Activated CD8-positive, alpha-beta T cell treated with anti-CD3 and anti-CD28 coated beads for 36 hours (primary cell): Measurements from ENCODE around the gene PLBD1. TPM values are rescaled to one million over a fixed set of nuclear protein-coding genes. Genes with fewer than 3 reads are reported as not detected.

Experiments
- ATAC-seq: fragments of 200-7000 bp; cut with Tn5 transposase; one replicate; pipeline ENCODE4 v1.10.0; 2021; ENCODE audit warnings: mild to moderate bottlenecking, moderate library complexity
- CTCF ChIA-PET: fragments of 350-600 bp; sonication (Branson Sonifier 250); formaldehyde crosslinking; loops from one replicate; lab custom pipeline; 2021; ENCODE audit warnings: antibody characterized with exemption; lab: Charles Lee
- POLR2A ChIA-PET: fragments of 350-600 bp; sonication (Branson Sonifier 250); formaldehyde crosslinking; loops from one replicate; lab custom pipeline; 2021; ENCODE audit warnings: antibody characterized with exemption; lab: Charles Lee
- DNase-seq: peaks from one replicate; pipeline ENCODE4 v3.0.0-alpha.2; 2020
- H3K27ac Mint-ChIP-seq: one replicate; pipeline ENCODE4 v1.8.0; 2021; ENCODE audit warnings: mild to moderate bottlenecking, mixed read lengths
- H3K27me3 Mint-ChIP-seq: one replicate; pipeline ENCODE4 v1.8.0; 2021; ENCODE audit warnings: mixed read lengths
- H3K36me3 Mint-ChIP-seq: one replicate; pipeline ENCODE4 v1.8.0; 2021; ENCODE audit warnings: low read depth, mixed read lengths
- H3K4me1 Mint-ChIP-seq: one replicate; pipeline ENCODE4 v1.8.0; 2021; ENCODE audit warnings: low read depth, mixed read lengths
- H3K4me3 Mint-ChIP-seq: one replicate; pipeline ENCODE4 v1.8.0; 2021; ENCODE audit warnings: mild to moderate bottlenecking, moderate library complexity, mixed read lengths
- H3K9me3 Mint-ChIP-seq: one replicate; pipeline ENCODE4 v1.8.0; 2021; ENCODE audit warnings: mixed read lengths
- intact Hi-C: fragments of 100-400 bp; cut with micrococcal nuclease; formaldehyde crosslinking; loops from one replicate; pipeline ENCODE4 v1.10.0; 2022
- total RNA-seq, 2 experiments: library from RNA; stranded (reverse); gene quantifications; one replicate each; pipeline ENCODE4 v1.2.3, GENCODE V29; 2021
- TF ChIP-seq, protein P1 (sequence below): fragments of 200-600 bp; IDR thresholded peaks from one replicate; pipeline ENCODE4 v1.8.0; 2022; ENCODE audit warnings: antibody characterized with exemption, mild to moderate bottlenecking

The PLBD1 gene, protein sequence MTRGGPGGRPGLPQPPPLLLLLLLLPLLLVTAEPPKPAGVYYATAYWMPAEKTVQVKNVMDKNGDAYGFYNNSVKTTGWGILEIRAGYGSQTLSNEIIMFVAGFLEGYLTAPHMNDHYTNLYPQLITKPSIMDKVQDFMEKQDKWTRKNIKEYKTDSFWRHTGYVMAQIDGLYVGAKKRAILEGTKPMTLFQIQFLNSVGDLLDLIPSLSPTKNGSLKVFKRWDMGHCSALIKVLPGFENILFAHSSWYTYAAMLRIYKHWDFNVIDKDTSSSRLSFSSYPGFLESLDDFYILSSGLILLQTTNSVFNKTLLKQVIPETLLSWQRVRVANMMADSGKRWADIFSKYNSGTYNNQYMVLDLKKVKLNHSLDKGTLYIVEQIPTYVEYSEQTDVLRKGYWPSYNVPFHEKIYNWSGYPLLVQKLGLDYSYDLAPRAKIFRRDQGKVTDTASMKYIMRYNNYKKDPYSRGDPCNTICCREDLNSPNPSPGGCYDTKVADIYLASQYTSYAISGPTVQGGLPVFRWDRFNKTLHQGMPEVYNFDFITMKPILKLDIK
- total RNA-seq: under 1 TPM in 1 of 2 experiments, not detected in 1; 0.14 TPM

DNA sequence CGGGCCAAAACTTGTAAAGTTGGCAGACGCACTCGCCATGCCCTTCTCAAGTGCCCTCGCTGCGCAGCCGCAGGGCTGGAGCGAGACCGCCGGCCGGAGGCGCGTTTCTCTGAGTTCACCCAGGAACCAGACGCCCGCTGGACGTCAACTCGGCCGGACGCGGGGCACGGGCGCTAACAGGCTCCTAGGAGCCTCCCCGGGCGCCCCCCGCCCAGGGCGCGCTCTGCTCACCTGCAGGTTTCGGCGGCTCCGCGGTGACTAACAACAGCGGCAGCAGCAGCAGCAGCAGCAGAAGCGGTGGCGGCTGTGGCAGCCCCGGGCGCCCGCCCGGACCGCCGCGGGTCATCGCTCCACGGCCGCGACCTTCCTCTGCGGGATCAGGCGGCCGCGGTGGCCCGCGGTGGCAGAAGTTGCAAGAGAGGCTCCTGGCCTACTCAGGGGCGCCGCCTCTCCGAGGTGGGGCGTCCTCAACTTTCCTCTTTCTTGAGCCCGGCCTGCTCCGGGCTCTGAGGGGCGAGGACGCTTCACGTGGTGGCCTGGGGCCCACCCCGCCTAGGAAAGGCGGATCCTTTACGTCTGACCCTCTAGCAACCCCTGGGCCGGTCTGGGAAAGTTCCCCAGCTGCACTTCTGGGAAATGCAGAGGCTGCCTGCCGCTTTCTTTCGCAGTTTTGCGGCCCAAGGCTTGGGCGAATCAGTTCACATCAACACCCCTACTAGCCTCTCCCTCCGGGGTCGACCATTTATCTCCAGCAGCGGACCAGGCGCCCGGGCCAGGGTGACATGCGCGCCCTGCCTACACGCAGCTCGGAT, at the start of gene PLBD1:
PLBD1 (minus strand) TSS at position 533 of the 812 bp plus-strand sequence; CDS start at position 346, 187 bp downstream.
- ChIA-PET CTCF (no interaction called here), POLR2A (interaction anchor here (1.0 kb wide), 1 partner anchor 15 kb away, joined by 3 read pairs; no protein-coding TSS in a partner anchor)
- DNase-seq: peak; percentile 36
- Mint-ChIP-seq H3K9me3 (no peaks in the 10 kb centered on the region), H3K4me1 (peaks cover 6% of the 10 kb centered on the region), H3K27me3 (peaks cover 30% of the 10 kb centered on the region), H3K4me3 (peak within 1 kb of the TSS; percentile 31), H3K27ac (no peak within 1 kb of the TSS), H3K36me3 (no peaks in the 10 kb centered on the region)
- peak; percentile 42 for ATAC-seq
- intact Hi-C loops: no loop called here
- TF ChIP-seq, protein P1, sequence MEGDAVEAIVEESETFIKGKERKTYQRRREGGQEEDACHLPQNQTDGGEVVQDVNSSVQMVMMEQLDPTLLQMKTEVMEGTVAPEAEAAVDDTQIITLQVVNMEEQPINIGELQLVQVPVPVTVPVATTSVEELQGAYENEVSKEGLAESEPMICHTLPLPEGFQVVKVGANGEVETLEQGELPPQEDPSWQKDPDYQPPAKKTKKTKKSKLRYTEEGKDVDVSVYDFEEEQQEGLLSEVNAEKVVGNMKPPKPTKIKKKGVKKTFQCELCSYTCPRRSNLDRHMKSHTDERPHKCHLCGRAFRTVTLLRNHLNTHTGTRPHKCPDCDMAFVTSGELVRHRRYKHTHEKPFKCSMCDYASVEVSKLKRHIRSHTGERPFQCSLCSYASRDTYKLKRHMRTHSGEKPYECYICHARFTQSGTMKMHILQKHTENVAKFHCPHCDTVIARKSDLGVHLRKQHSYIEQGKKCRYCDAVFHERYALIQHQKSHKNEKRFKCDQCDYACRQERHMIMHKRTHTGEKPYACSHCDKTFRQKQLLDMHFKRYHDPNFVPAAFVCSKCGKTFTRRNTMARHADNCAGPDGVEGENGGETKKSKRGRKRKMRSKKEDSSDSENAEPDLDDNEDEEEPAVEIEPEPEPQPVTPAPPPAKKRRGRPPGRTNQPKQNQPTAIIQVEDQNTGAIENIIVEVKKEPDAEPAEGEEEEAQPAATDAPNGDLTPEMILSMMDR: no peak

DNA sequence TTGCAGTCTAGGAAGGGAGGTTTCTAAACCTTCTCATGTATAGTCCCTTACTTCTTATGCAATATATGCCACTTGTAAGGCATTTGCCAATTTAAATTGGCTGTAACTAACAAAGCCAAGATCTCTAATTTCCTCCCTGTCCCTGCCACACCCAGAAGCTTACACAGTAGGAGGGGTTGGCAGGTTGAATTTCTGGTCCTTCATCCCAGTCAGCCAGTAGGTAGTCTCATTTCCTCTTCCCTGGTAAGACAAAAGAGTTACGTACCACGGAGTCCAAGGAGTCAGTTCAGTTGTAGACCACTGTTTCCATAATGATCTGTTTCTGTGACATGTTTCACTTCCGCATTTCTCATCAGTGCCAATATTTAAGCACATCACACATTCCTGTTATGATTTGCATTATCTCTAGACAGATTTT, 47.0 kb upstream of the PLBD1 start:
- H3K27ac Mint-ChIP-seq: no peak overlapping the region
- CTCF ChIA-PET: interaction anchor here (0.8 kb wide), 1 partner anchor 15 kb away, joined by 3 read pairs; no protein-coding TSS in a partner anchor

GRCh38 chr12:14613718-14614117, 46.0 kb upstream of the PLBD1 start:
- H3K36me3 Mint-ChIP-seq: no peaks in the 10 kb centered on the region
- peaks cover 9% of the 10 kb centered on the region for H3K9me3 Mint-ChIP-seq
- intact Hi-C loops: no loop called here
- DNase-seq: no peak
- H3K27me3 Mint-ChIP-seq: no peaks in the 10 kb centered on the region
- no peak for ATAC-seq
- ChIA-PET CTCF (no interaction called here), POLR2A (no interaction called here)
- no peak overlapping the region for H3K27ac Mint-ChIP-seq
- no peaks in the 10 kb centered on the region for H3K4me1 Mint-ChIP-seq
- no peak overlapping the region for H3K4me3 Mint-ChIP-seq
- TF ChIP-seq, protein P1: no peak

More for the DNA sequence above, 47.0 kb upstream of the PLBD1 start:
- no peak overlapping the region for H3K4me3 Mint-ChIP-seq
- H3K36me3 Mint-ChIP-seq: no peaks in the 10 kb centered on the region
- DNase-seq: no peak
- POLR2A ChIA-PET: no interaction called here
- H3K27me3 Mint-ChIP-seq: no peaks in the 10 kb centered on the region
- TF ChIP-seq, protein P1: no peak
- intact Hi-C loops: no loop called here
- no peaks in the 10 kb centered on the region for H3K4me1 Mint-ChIP-seq
- ATAC-seq: no peak
- peaks cover 5% of the 10 kb centered on the region for H3K9me3 Mint-ChIP-seq

GRCh38 chr12:14612898-14613445, 45.3 kb upstream of the PLBD1 start:
- no peaks in the 10 kb centered on the region for H3K36me3 Mint-ChIP-seq
- no peaks in the 10 kb centered on the region for H3K27me3 Mint-ChIP-seq
- POLR2A ChIA-PET: no interaction called here
- TF ChIP-seq, protein P1: no peak
- H3K4me1 Mint-ChIP-seq: no peaks in the 10 kb centered on the region
- no peak for DNase-seq
- H3K9me3 Mint-ChIP-seq: peaks cover 13% of the 10 kb centered on the region
- H3K4me3 Mint-ChIP-seq: no peak overlapping the region
- CTCF ChIA-PET: interaction anchor here (1.3 kb wide), 1 partner anchor 17 kb away, joined by 3 read pairs; no protein-coding TSS in a partner anchor
- H3K27ac Mint-ChIP-seq: no peak overlapping the region
- intact Hi-C loops: no loop called here
- no peak for ATAC-seq
